Spleen (tissue), 11 donors: ENCODE measurements around the gene FHIT. TPM values are rescaled to one million over a fixed set of nuclear protein-coding genes. Genes with fewer than 3 reads are reported as not detected.

ENCODE experiments used
- microRNA-seq, 3 donors: library from miRNA; unstranded; fragments of <30 nt; microRNA quantifications; one replicate each; pipeline versions ENCODE4 to v1.1.0, GENCODE V29; 2019 to 2020
- polyA plus RNA-seq, 3 donors: library from polyadenylated mRNA; stranded (reverse); fragments of 200-250 nt; gene quantifications; one replicate each; pipeline ENCODE4 v1.2.1, GENCODE V29; 2013
- small RNA-seq, 4 donors: library from RNA; depleted of rRNA; stranded (forward); fragments of <200 nt; gene quantifications; one replicate each; pipeline ENCODE3, GENCODE V24; 2016
- total RNA-seq, 7 donors: library from RNA; depleted of rRNA in 3 of 7; stranded (reverse); fragments of >200 nt in 3 of 7; fragmentation: NEBNext Ultra II Directional in 4 of 7; extraction: Animal tissue kit (Norgen Biotek cat#: 25700) in 4 of 7; gene quantifications; one replicate each; pipeline versions ENCODE4 v1.1.0 to v1.2.1, GENCODE V29; 2016 to 2021
- donor health status: healthy with polysubstance abuse.
- donor health status: DM: no; HTN: no; CAD: no; lungs with moderate emphysema.
- donor health status: DM: no; HTN: no; CAD: no.
- donor health status: Bipolar disorder and iron deficiency.
- donor health status: healthy.
- donor health status: DM: no; HTN: no; CAD: no.
- donor health status: DM: yes; HTN: yes; CAD: no.

The FHIT gene
- total and polyA plus RNA-seq, 10 donors = 4.1 to 23.1 (median 12.2) TPM

Small RNA genes lying within 50 kb of the gene (microRNA-seq; reads per million reads assigned to microRNA genes)
- gene MIR548BB = 0 reads per million in 3 donors

Small RNA genes lying within 50 kb of the gene (small RNA-seq; reads per million reads assigned to genes)
- gene MIR548BB = 0 reads per million in 4 donors
- gene RF00012 = 0 reads per million in 4 donors
